Heart left ventricle (tissue), 16 donors: ENCODE measurements around the gene CDKL2. TPM values are rescaled to one million over a fixed set of nuclear protein-coding genes. Genes with fewer than 3 reads are reported as not detected.

ENCODE experiments used
- ATAC-seq, 4 donors: fragments of 200-7000 bp; cut with Tn5 transposase; one replicate each; pipeline ENCODE4 v1.9.1; 2020 to 2022; ENCODE audit warnings: moderate library complexity in 4 of 4, mild to moderate bottlenecking in 3 of 4, moderate number of reproducible peaks in 1 of 4
- DNase-seq, 5 donors: peaks; one replicate each; pipeline ENCODE4 v3.0.0-alpha.2; 2020
- H3K27ac ChIP-seq, 12 donors: fragments of 200-600 bp; sonication (generic) in 4 of 12; one replicate each; pipeline versions ENCODE4 v1.5.0 to v1.8.0; 2016 to 2022; ENCODE audit warnings: mild to moderate bottlenecking in 2 of 12
- H3K27me3 ChIP-seq, 9 donors: fragments of 200-600 bp; sonication (generic) in 2 of 9; one replicate each; pipeline versions ENCODE4 v1.5.1 to v1.8.0; 2016 to 2022; ENCODE audit warnings: mild to moderate bottlenecking in 3 of 9
- H3K36me3 ChIP-seq, 9 donors: fragments of 200-600 bp; sonication (generic) in 2 of 9; one replicate each; pipeline versions ENCODE4 v1.5.0 to v1.8.0; 2018 to 2022; ENCODE audit warnings: mild to moderate bottlenecking in 2 of 9
- H3K4me1 ChIP-seq, 12 donors: fragments of 200-600 bp; sonication (generic) in 4 of 12; one replicate each; pipeline versions ENCODE4 v1.5.0 to v1.8.0; 2016 to 2022; ENCODE audit warnings: mild to moderate bottlenecking in 3 of 12
- H3K4me3 ChIP-seq, 12 donors: fragments of 200-600 bp; sonication (generic) in 4 of 12; one replicate each; pipeline versions ENCODE4 v1.5.0 to v1.8.0; 2017 to 2022; ENCODE audit warnings: mild to moderate bottlenecking in 9 of 12, moderate library complexity in 4 of 12
- H3K9me3 ChIP-seq, 12 donors: fragments of 200-600 bp; sonication (generic) in 4 of 12; one replicate each; pipeline versions ENCODE4 v1.5.0 to v1.8.0; 2016 to 2022; ENCODE audit warnings: mild to moderate bottlenecking in 1 of 12
- CTCF ChIP-seq, 12 donors: fragments of 200-600 bp; sonication (generic) in 4 of 12; IDR thresholded peaks; one replicate each; pipeline versions ENCODE4 v1.5.0 to v1.8.0; 2018 to 2022; ENCODE audit warnings: antibody characterized with exemption in 12 of 12, mild to moderate bottlenecking in 5 of 12
- POLR2A ChIP-seq, 2 donors: fragments of 450-650 bp; IDR thresholded peaks; one replicate each; pipeline ENCODE4 v1.6.1; 2017; ENCODE audit warnings: antibody characterized with exemption in 2 of 2, mild to moderate bottlenecking in 2 of 2, moderate library complexity in 2 of 2
- WGBS, 4 donors: extraction: QIAGEN DNeasy Blood & Tissue Kit in 2 of 4; methylation state at CpG; one replicate each; pipeline versions ENCODE4 v1.1.5 to v1.1.7; 2013 to 2018; 5-methylcytosine and 5-hydroxymethylcytosine counted together
- intact Hi-C, 10 donors: fragments of 100-400 bp; cut with DNase I; formaldehyde crosslinking; loops; one replicate each; pipeline versions ENCODE4 v1.11.1 to v1.14.2; 2022
- long read RNA-seq, 3 donors: library from polyadenylated mRNA; unstranded; transcript quantifications; one replicate each; pipeline ENCODE4 v2.0.0, GENCODE V29; 2020 to 2021
- polyA plus RNA-seq, 2 donors: library from polyadenylated mRNA; stranded (reverse); fragments of 200-250 nt; gene quantifications; one replicate each; pipeline ENCODE4 v1.2.3, GENCODE V29; 2013
- total RNA-seq, 9 donors: library from RNA; depleted of rRNA in 2 of 9; stranded (reverse); fragments of >200 nt in 2 of 9; fragmentation: NEBNext Ultra II Directional in 3 of 9; extraction: Animal tissue kit (Norgen Biotek cat#: 25700) in 3 of 9; gene quantifications; one replicate each; pipeline versions ENCODE4 v1.1.0 to v1.2.4, GENCODE V29; 2016 to 2023
- donor health status: ischemic (EF 13 %, LVEDD 7.1; RV severe dilation, severe dysfunction).
- donor health status: healthy with polysubstance abuse.
- donor health status: DM: no; HTN: yes; CAD: no.
- donor health status: DM: no; HTN: no; CAD: no.
- donor health status: ischemic (EF 25% LVEDD 6.9; RV normal size, moderate dysfunction).
- donor health status: ischemic (EF 25% LVEDD 5.7; RV mildly dilated, moderate dysfunction).
- donor health status: healthy.
- donor health status: DM: yes; HTN: yes; CAD: no.
- donor health status: ischemic (EF 35%, LVEDD 5.7; RV mildly dilated, moderate dysfunction).
- donor health status: nonischemic (EF 11% LVEDD 7.7; RV severe dilation, severe dysfunction).
- donor health status: DM: yes; HTN: yes; CAD: no.
- donor health status: PGD.
- donor health status: ischemic (EF 29% LVEDD 5.4; RV normal size, mild dysfunction).
- donor health status: nonischemic (EF 23%, LVEDD 6.1; RV moderate dilation, normal function).

The CDKL2 gene
- total RNA-seq (1 to 10 TPM in 1 of 9 donors, under 1 TPM in 4, not detected in 4; 0.19 to 1.1 (median 0.83) TPM), polyA plus RNA-seq (under 1 TPM in 1 of 2 donors, not detected in 1; 0.04 TPM)
- long read RNA-seq, donor 1, partial matches to known transcripts, result 2 of 2 reads
- long read RNA-seq, donor 1, other reads (novel, unspliced or antisense), result 0 of 2 reads
- long read RNA-seq, donor 2, result 0 reads
- long read RNA-seq, donor 3, result 0 reads

DNA sequence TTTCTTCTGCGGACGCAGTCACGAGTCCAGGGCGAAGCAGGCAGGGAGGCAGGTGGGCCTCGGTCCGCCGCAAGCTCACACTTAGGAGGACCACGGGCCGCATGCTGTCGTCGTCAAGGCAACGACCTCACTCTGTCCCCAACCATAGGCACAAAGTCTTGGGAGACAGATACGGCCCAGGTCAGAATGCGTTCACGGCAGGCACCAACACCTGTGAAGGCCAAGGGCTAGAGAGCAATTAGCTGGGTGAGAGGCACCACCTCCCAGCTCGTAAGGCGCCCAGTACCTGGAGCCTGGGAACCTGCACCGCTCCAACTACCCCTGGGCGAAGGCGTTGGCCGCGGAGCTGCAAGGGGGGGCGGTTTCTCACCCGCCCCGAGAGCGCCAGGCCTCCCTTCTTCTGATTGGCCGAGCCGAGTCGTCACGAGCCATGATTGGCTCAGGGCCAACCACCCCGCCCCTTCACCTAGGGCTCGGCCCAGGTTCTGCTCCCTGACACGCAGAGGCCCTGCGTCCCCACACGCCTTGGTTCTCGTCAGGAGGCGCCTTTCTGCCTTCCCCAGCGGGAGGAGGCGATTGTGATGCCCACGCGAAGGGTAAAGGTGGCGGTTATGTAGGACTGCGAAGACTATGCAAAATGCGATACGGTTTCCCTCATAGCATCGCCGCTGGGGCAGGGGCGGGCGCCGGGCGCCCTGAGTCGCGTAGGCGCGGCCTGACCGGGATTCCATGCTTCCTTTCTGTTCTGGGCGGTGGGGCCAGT is at the start of gene CDKL2:
CDKL2 (minus strand) TSS at position 355 of the 763 bp plus-strand sequence. CDS start 4,540 bp downstream, outside the sequence.
- no peaks in the 10 kb centered on the region for H3K36me3 ChIP-seq
- H3K27me3 ChIP-seq, result peaks cover 0 to 3% (median 0%) of the 10 kb centered on the region in 9 donors
- H3K4me3 ChIP-seq, result peak within 1 kb of the TSS; percentile 37 to 67 (median 58)
- no peak for TF ChIP-seq CTCF (IDR thresholded peaks at IDR 0.05)
- TF ChIP-seq POLR2A (IDR thresholded peaks at IDR 0.05), result no peak
- DNase-seq (peak; percentile 71 to 93 (median 82)), ATAC-seq (peak; percentile 84 to 97 (median 96))
- peak within 1 kb of the TSS in 1 of 12 donors; percentile 21 for H3K27ac ChIP-seq
- 2 to 3% (median 3%) methylated on average over 46 to 57 of the region's 57 CpGs for WGBS, 4 donors
- intact Hi-C loops, result no loop called here
- peaks cover 0 to 11% (median 1%) of the 10 kb centered on the region in 12 donors for H3K4me1 ChIP-seq
- no peaks in the 10 kb centered on the region for H3K9me3 ChIP-seq

GRCh38 chr4:75678965-75679364 is 48.6 kb upstream of the CDKL2 start:
- Histone ChIP-seq H3K36me3 (no peaks in the 10 kb centered on the region), H3K9me3 (no peaks in the 10 kb centered on the region), H3K4me3 (no peak overlapping the region), H3K27me3 (no peaks in the 10 kb centered on the region), H3K4me1 (peaks cover 0 to 5% (median 3%) of the 10 kb centered on the region in 12 donors), H3K27ac (no peak overlapping the region)
- no peak for TF ChIP-seq CTCF (IDR thresholded peaks at IDR 0.05)
- TF ChIP-seq POLR2A (IDR thresholded peaks at IDR 0.05), result no peak
- DNase-seq (no peak), ATAC-seq (no peak)
- intact Hi-C loops, result loop anchor here in 3 of 10 donors (5.0 to 10.0 kb wide), 3 partner anchors 38 to 166 kb away; partner anchors contain the start of genes RCHY1 (in 1 of the 3) and THAP6 (in 1 of the 3)

GRCh38 chr4:75678473-75678872 is 48.1 kb upstream of the CDKL2 start:
- intact Hi-C loops, result loop anchor here in 3 of 10 donors (5.0 to 10.0 kb wide), 3 partner anchors 39 to 166 kb away; partner anchors contain the start of genes RCHY1 (in 1 of the 3) and THAP6 (in 1 of the 3)
- no peak for ATAC-seq
- no peak overlapping the region for H3K27ac ChIP-seq

More at GRCh38 chr4:75678473-75678872, 48.1 kb upstream of the CDKL2 start:
- DNase-seq, result no peak
- no peak overlapping the region for H3K4me3 ChIP-seq
- H3K9me3 ChIP-seq, result no peaks in the 10 kb centered on the region
- H3K36me3 ChIP-seq, result no peaks in the 10 kb centered on the region
- H3K27me3 ChIP-seq, result no peaks in the 10 kb centered on the region
- peaks cover 0 to 9% (median 5%) of the 10 kb centered on the region in 12 donors for H3K4me1 ChIP-seq
- TF ChIP-seq CTCF (IDR thresholded peaks at IDR 0.05) (no peak), POLR2A (IDR thresholded peaks at IDR 0.05) (no peak)
